SK-N-SH (cell line): ENCODE measurements around the gene MUS81. TPM values are rescaled to one million over a fixed set of nuclear protein-coding genes. Genes with fewer than 3 reads are reported as not detected.
A peak's percentile ranks its signal among the peaks of the same experiment; 100 is the strongest.

Experiments used
- CTCF ChIA-PET: fragments of 300-600, 350-600 bp; formaldehyde crosslinking; extraction: SDS; loops from one replicate; lab custom pipeline; 2021; lab: Yijun Ruan, JAX
- POLR2A ChIA-PET: fragments of 350-600 bp; sonication (Branson Sonifier 250); formaldehyde crosslinking; extraction: SDS; loops from one replicate; lab custom pipeline; 2020; ENCODE audit warnings: antibody characterized with exemption, inconsistent platforms; lab: Yijun Ruan, JAX
- DNase-seq: peaks from one replicate; pipeline ENCODE4 v3.0.0; 2012
- H2AFZ ChIP-seq: fragments of 200-600 bp; sonication (generic); 2 replicates; pipeline ENCODE4 v1.8.1; 2016; ENCODE audit warnings: antibody characterized with exemption, mild to moderate bottlenecking, low read depth
- H3F3A ChIP-seq: fragments of 200-600 bp; sonication (generic); replicated peaks from 2 replicates; pipeline ENCODE3; 2016; ENCODE audit warnings: antibody characterized with exemption, mild to moderate bottlenecking; ENCODE audit not compliant: insufficient read depth
- H3K27ac ChIP-seq, 2 experiments: fragments of 200-500 bp in 1 of 2; fragments of 200-600 bp in 1 of 2; sonication (Bioruptor generic) in 1 of 2; sonication (generic), shearing (Covaris generic) in 1 of 2; 2 replicates each; pipeline versions ENCODE4 v1.5.1 to v1.6.1; 2014 to 2016; ENCODE audit warnings: low read depth in 2 of 2, inconsistent platforms in 1 of 2, low read length in 1 of 2, mild to moderate bottlenecking in 1 of 2, mixed read lengths in 1 of 2
- H3K27me3 ChIP-seq: fragments of 200-600 bp; sonication (generic), shearing (Covaris generic); 2 replicates; pipeline ENCODE4 v1.6.1; 2016; ENCODE audit warnings: mixed run types; ENCODE audit not compliant: insufficient read depth
- H3K36me3 ChIP-seq, 2 experiments: fragments of 200-500 bp in 1 of 2; fragments of 200-600 bp in 1 of 2; sonication (Bioruptor generic) in 1 of 2; sonication (generic) in 1 of 2; replicated peaks in 1 of 2; 2 replicates each; pipeline versions ENCODE3 to v1.5.1; 2014 to 2016; ENCODE audit warnings: low read length in 1 of 2, mild to moderate bottlenecking in 1 of 2; ENCODE audit not compliant: insufficient read depth in 2 of 2, control insufficient read depth in 1 of 2
- H3K4me1 ChIP-seq, 2 experiments: fragments of 200-500 bp in 1 of 2; fragments of 200-600 bp in 1 of 2; sonication (Bioruptor generic) in 1 of 2; sonication (generic), shearing (Covaris generic) in 1 of 2; 2 replicates each; pipeline versions ENCODE4 v1.5.1 to v1.6.1; 2014 to 2016; ENCODE audit warnings: low read depth in 1 of 2, low read length in 1 of 2, mixed run types in 1 of 2; ENCODE audit not compliant: insufficient read depth in 2 of 2, control insufficient read depth in 1 of 2
- H3K4me2 ChIP-seq: fragments of 200-600 bp; sonication (generic), shearing (Covaris generic); 2 replicates; pipeline ENCODE4 v1.6.1; 2017; ENCODE audit warnings: mixed run types
- H3K4me3 ChIP-seq, 2 experiments: fragments of 200-500 bp in 1 of 2; fragments of 200-600 bp in 1 of 2; sonication (Bioruptor generic) in 1 of 2; sonication (generic), shearing (Covaris generic) in 1 of 2; 2 replicates each; pipeline versions ENCODE4 v1.5.1 to v1.8.1; 2014 to 2016; ENCODE audit warnings: low read depth in 2 of 2, inconsistent platforms in 1 of 2, low read length in 1 of 2, mild to moderate bottlenecking in 1 of 2, mixed read lengths in 1 of 2, moderate library complexity in 1 of 2
- H3K79me2 ChIP-seq: fragments of 200-600 bp; sonication (generic); 2 replicates; pipeline ENCODE4 v1.8.1; 2017; ENCODE audit warnings: mild to moderate bottlenecking; ENCODE audit not compliant: insufficient read depth
- H3K9ac ChIP-seq: fragments of 200-600 bp; sonication (generic); 2 replicates; pipeline ENCODE4 v1.6.1; 2017; ENCODE audit warnings: mixed run types
- H3K9me2 ChIP-seq: fragments of 200-600 bp; sonication (generic); 2 replicates; pipeline ENCODE4 v1.6.1; 2017; ENCODE audit warnings: mixed run types
- H3K9me3 ChIP-seq: fragments of 200-600 bp; sonication (generic); 2 replicates; pipeline ENCODE4 v1.6.1; 2017; ENCODE audit warnings: mixed run types, mild to moderate bottlenecking, moderate library complexity
- H4K20me1 ChIP-seq: fragments of 200-600 bp; sonication (generic); 2 replicates; pipeline ENCODE4 v1.6.1; 2017; ENCODE audit warnings: mild to moderate bottlenecking, mixed run types; ENCODE audit not compliant: insufficient read depth
- CHD2 ChIP-seq: fragments of 150-350 bp; IDR thresholded peaks from 2 replicates; pipeline ENCODE4 v1.6.1; 2018; ENCODE audit warnings: low read length; ENCODE audit not compliant: partially characterized antibody
- CTCF ChIP-seq: fragments of 200-600 bp; sonication (generic); IDR thresholded peaks from 2 replicates; pipeline ENCODE4 v1.6.1; 2017; ENCODE audit warnings: antibody characterized with exemption, mild to moderate bottlenecking, moderate library complexity
- ELF1 ChIP-seq: IDR thresholded peaks from 2 replicates; pipeline ENCODE4 v1.4.0; 2012
- EP300 ChIP-seq, 2 experiments: IDR thresholded peaks; 2 replicates each; pipeline versions ENCODE4 v1.4.0 to v1.6.1; 2012; ENCODE audit warnings: borderline replicate concordance in 1 of 2, low read depth in 1 of 2, low read length in 1 of 2
- FOXM1 ChIP-seq: IDR thresholded peaks from 2 replicates; pipeline ENCODE4 v1.4.0; 2012; ENCODE audit warnings: low read depth, mild to moderate bottlenecking
- GABPA ChIP-seq: IDR thresholded peaks from 2 replicates; pipeline ENCODE4 v1.4.0; 2012; ENCODE audit warnings: low read depth, mild to moderate bottlenecking
- RFX5 ChIP-seq: IDR thresholded peaks from 2 replicates; pipeline ENCODE4 v1.6.1; 2012; ENCODE audit warnings: mild to moderate bottlenecking, improper control_type of control experiment, low read length
- SIN3A ChIP-seq: IDR thresholded peaks from 2 replicates; pipeline ENCODE4 v1.6.1; 2012; ENCODE audit warnings: low read depth, mild to moderate bottlenecking, low read length, moderate library complexity, borderline replicate concordance
- TEAD4 ChIP-seq: IDR thresholded peaks from 2 replicates; pipeline ENCODE4 v1.4.0; 2012; ENCODE audit warnings: mild to moderate bottlenecking, borderline replicate concordance; ENCODE audit not compliant: insufficient read depth
- USF2 ChIP-seq: fragments of 150-350 bp; IDR thresholded peaks from 2 replicates; pipeline ENCODE4 v1.6.1; 2017; ENCODE audit warnings: antibody characterized with exemption, low read length, low read depth, borderline replicate concordance
- YY1 ChIP-seq: IDR thresholded peaks from 2 replicates; pipeline ENCODE4 v1.4.0; 2012; ENCODE audit warnings: low read depth, mild to moderate bottlenecking
- WGBS: methylation state at CpG from one replicate; pipeline ENCODE4 v1.1.6; 2017; ENCODE audit warnings: low lambda C conversion rate; 5-methylcytosine and 5-hydroxymethylcytosine counted together
- polyA plus RNA-seq, 3 experiments: library from polyadenylated mRNA; depleted of rRNA; stranded (reverse); fragments of >200 nt; gene quantifications; 2 replicates each; pipeline ENCODE4 v1.2.3, GENCODE V29; 2012
- TF ChIP-seq, protein P1 (sequence below): IDR thresholded peaks from 2 replicates; pipeline ENCODE4 v1.4.0; 2012; ENCODE audit warnings: low read depth, borderline replicate concordance

Gene MUS81
- polyA plus RNA-seq, 1 of the 3 experiments (the other 2 are of a cell fraction), result 58.2 TPM

- ChIA-PET POLR2A (interaction anchor here (0.6 to 5.0 kb wide), 14 partner anchors 9 to 1081 kb away, joined by 3 to 59 read pairs (median 5); partner anchors contain the start of genes BANF1, CCDC85B, CTSW and EIF1AD), CTCF (interaction anchor here (0.7 to 18.4 kb wide), 24 partner anchors 9 to 318 kb away, joined by 3 to 374 read pairs (median 4); partner anchors contain the start of genes BANF1, C11orf68, CCDC85B and CTSW)
- peak overlapping the region; percentile 97 to 99 for H3K4me3 ChIP-seq
- no peaks in the 10 kb centered on the region for H3K27me3 ChIP-seq
- peak overlapping the region; percentile 64; the same call in 1 of the 2 replicates for H2AFZ ChIP-seq
- H4K20me1 ChIP-seq, result peaks cover 27% of the 10 kb centered on the region
- H3K4me1 ChIP-seq, result peaks cover 10 to 29% of the 10 kb centered on the region in 2 experiments
- peaks cover 44% of the 10 kb centered on the region for H3F3A ChIP-seq
- no peaks in the 10 kb centered on the region for H3K9me3 ChIP-seq
- peaks cover 72% of the 10 kb centered on the region for H3K79me2 ChIP-seq
- no peak for DNase-seq
- WGBS, result 6% methylated on average over 16 of the region's 16 CpGs
- H3K9ac ChIP-seq, result peak overlapping the region; percentile 86
- peak overlapping the region; percentile 99 for H3K4me2 ChIP-seq
- H3K27ac ChIP-seq, result peak overlapping the region; percentile 93
- no peak for TF ChIP-seq ELF1
- TF ChIP-seq SIN3A, result no peak
- TF ChIP-seq FOXM1, result no peak
- no peak for TF ChIP-seq USF2
- TF ChIP-seq EP300 (IDR thresholded peaks at IDR 0.05; ENCODE audit: borderline replicate concordance in 1 of 2, low read depth in 1 of 2, low read length in 1 of 2), result no peak
- no peak for TF ChIP-seq TEAD4
- TF ChIP-seq, protein P1, sequence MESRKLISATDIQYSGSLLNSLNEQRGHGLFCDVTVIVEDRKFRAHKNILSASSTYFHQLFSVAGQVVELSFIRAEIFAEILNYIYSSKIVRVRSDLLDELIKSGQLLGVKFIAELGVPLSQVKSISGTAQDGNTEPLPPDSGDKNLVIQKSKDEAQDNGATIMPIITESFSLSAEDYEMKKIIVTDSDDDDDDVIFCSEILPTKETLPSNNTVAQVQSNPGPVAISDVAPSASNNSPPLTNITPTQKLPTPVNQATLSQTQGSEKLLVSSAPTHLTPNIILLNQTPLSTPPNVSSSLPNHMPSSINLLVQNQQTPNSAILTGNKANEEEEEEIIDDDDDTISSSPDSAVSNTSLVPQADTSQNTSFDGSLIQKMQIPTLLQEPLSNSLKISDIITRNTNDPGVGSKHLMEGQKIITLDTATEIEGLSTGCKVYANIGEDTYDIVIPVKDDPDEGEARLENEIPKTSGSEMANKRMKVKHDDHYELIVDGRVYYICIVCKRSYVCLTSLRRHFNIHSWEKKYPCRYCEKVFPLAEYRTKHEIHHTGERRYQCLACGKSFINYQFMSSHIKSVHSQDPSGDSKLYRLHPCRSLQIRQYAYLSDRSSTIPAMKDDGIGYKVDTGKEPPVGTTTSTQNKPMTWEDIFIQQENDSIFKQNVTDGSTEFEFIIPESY, result no peak
- TF ChIP-seq CHD2, result no peak
- TF ChIP-seq GABPA, result no peak
- no peak for TF ChIP-seq RFX5
- TF ChIP-seq YY1, result no peak
- no peak for TF ChIP-seq CTCF
- no peaks in the 10 kb centered on the region for H3K9me2 ChIP-seq
- peaks cover 28 to 51% of the 10 kb centered on the region in 2 experiments for H3K36me3 ChIP-seq
Measured at GRCh38 chr11:65859812-65860277, 388 bp upstream of the MUS81 start.
